AG09319 (cell line): ENCODE measurements around the gene WBP1L.

Experiments used
- DNase-seq: peaks from one replicate; pipeline ENCODE4 v3.0.0-alpha.2; 2010; ENCODE audit warnings: low read depth; ENCODE audit errors: extremely low read depth
- CTCF ChIP-seq: IDR thresholded peaks from 2 replicates; pipeline ENCODE4 v1.5.1; 2011; ENCODE audit warnings: low read depth, mild to moderate bottlenecking, inconsistent platforms, low read length, moderate library complexity

Gene WBP1L

GRCh38 chr10:102769375-102770107 is 25.8 kb downstream of the WBP1L start:
- DNase-seq: no peak
- no peak for TF ChIP-seq CTCF

GRCh38 chr10:102770108-102770482 is 26.3 kb downstream of the WBP1L start:
- DNase-seq: no peak
- no peak for TF ChIP-seq CTCF

GRCh38 chr10:102770792-102771191 is 27.0 kb downstream of the WBP1L start:
- no peak for DNase-seq
- TF ChIP-seq CTCF: no peak

- TF ChIP-seq CTCF: no peak
- DNase-seq: no peak
Measured at GRCh38 chr10:102773320-102773719, 29.6 kb downstream of the WBP1L start.

- TF ChIP-seq CTCF: no peak
- no peak for DNase-seq
Measured at GRCh38 chr10:102773986-102774385, 30.2 kb downstream of the WBP1L start.

- DNase-seq: no peak
- no peak for TF ChIP-seq CTCF
Measured at GRCh38 chr10:102775201-102775934, 31.6 kb downstream of the WBP1L start.

GRCh38 chr10:102775935-102776669 is 32.4 kb downstream of the WBP1L start:
- no peak for DNase-seq
- no peak for TF ChIP-seq CTCF
